Kidney tubule cell (primary cell): ENCODE data around the gene TACR1.
"Not testable (repeated sequence)": the region's sequence is repeated elsewhere in the genome, so short reads cannot be mapped to it uniquely, and the experiment has no call there.

Source experiments
- DNase-seq: peaks from one replicate; pipeline ENCODE4 v3.0.0-alpha.2; 2018; ENCODE audit warnings: low spot score

The TACR1 gene

GRCh38 chr2:75146221-75146605 is 53.1 kb downstream of the TACR1 start:
- not testable (repeated sequence) for DNase-seq

GRCh38 chr2:75142081-75142480 is 57.2 kb downstream of the TACR1 start:
- no peak for DNase-seq

GRCh38 chr2:75140288-75140687 is 59.0 kb downstream of the TACR1 start:
- DNase-seq, result no peak

- no peak for DNase-seq
Measured at GRCh38 chr2:75139171-75139570, 60.1 kb downstream of the TACR1 start.

- no peak for DNase-seq
Measured at GRCh38 chr2:75138528-75138927, 60.8 kb downstream of the TACR1 start.

GRCh38 chr2:75135776-75136400 is 63.4 kb downstream of the TACR1 start:
- DNase-seq, result no peak

- no peak for DNase-seq
Measured at GRCh38 chr2:75134860-75135259, 64.5 kb downstream of the TACR1 start.

- DNase-seq, result no peak
Measured at GRCh38 chr2:75133621-75134570, 65.4 kb downstream of the TACR1 start.

GRCh38 chr2:75130171-75130570 is 69.1 kb downstream of the TACR1 start:
- DNase-seq, result no peak

- DNase-seq, result no peak
Measured at GRCh38 chr2:75123876-75124275, 75.4 kb downstream of the TACR1 start.

GRCh38 chr2:75113231-75113869 is 86.0 kb downstream of the TACR1 start:
- DNase-seq, result no peak

- no peak for DNase-seq
Measured at GRCh38 chr2:75108937-75109482, 90.3 kb downstream of the TACR1 start.

- peak; percentile 16 for DNase-seq
Measured at GRCh38 chr2:75102011-75102410, 97.3 kb downstream of the TACR1 start.

- DNase-seq, result peak; percentile 27
Measured at GRCh38 chr2:75100801-75101151, 98.5 kb downstream of the TACR1 start.

GRCh38 chr2:75100011-75100800 is 99.1 kb downstream of the TACR1 start:
- DNase-seq, result peak; percentile 89

GRCh38 chr2:75099521-75099922 is 99.8 kb downstream of the TACR1 start:
- peak; percentile 63 for DNase-seq

GRCh38 chr2:75098856-75099255 is 100.5 kb downstream of the TACR1 start:
- peak; percentile 30 for DNase-seq

- DNase-seq, result no peak
Measured at GRCh38 chr2:75097831-75098230, 101.5 kb downstream of the TACR1 start.

- DNase-seq, result no peak
Measured at GRCh38 chr2:75094405-75094804, 104.9 kb downstream of the TACR1 start.

GRCh38 chr2:75090770-75091515 is 108.4 kb downstream of the TACR1 start:
- no peak for DNase-seq

GRCh38 chr2:75089471-75089870 is 109.8 kb downstream of the TACR1 start:
- no peak for DNase-seq
